GM23338 (cell line): ENCODE measurements around the gene RHOH. TPM values are rescaled to one million over a fixed set of nuclear protein-coding genes. Genes with fewer than 3 reads are reported as not detected.
A peak's percentile ranks its signal among the peaks of the same experiment; 100 is the strongest.

Experiments used
- ATAC-seq: fragments of 200-7000 bp; cut with Tn5 transposase; 3 replicates; pipeline ENCODE4 v1.9.1; 2020
- DNase-seq: peaks from one replicate; pipeline ENCODE4 v3.0.0-alpha.2; 2015; ENCODE audit warnings: low spot score
- H2AFZ ChIP-seq: fragments of 200-600 bp; sonication (generic); 2 replicates; pipeline ENCODE4 v1.8.0; 2016; ENCODE audit warnings: antibody characterized with exemption, mild to moderate bottlenecking, moderate library complexity
- H3F3A ChIP-seq: fragments of 200-600 bp; sonication (generic); replicated peaks from 2 replicates; pipeline ENCODE4 v1.8.0; 2017; ENCODE audit warnings: antibody characterized with exemption, mixed run types, low read depth
- H3K27ac ChIP-seq: fragments of 200-600 bp; sonication (generic); 2 replicates; pipeline ENCODE4 v1.6.1; 2016; ENCODE audit warnings: low read depth
- H3K27me3 ChIP-seq: fragments of 200-600 bp; sonication (generic); 2 replicates; pipeline ENCODE4 v1.8.0; 2016; ENCODE audit warnings: mild to moderate bottlenecking, mixed run types, moderate library complexity; ENCODE audit not compliant: insufficient read depth
- H3K36me3 ChIP-seq: fragments of 200-600 bp; sonication (generic); 2 replicates; pipeline ENCODE4 v1.8.0; 2016; ENCODE audit warnings: mild to moderate bottlenecking; ENCODE audit not compliant: insufficient read depth
- H3K4me1 ChIP-seq: fragments of 200-600 bp; sonication (generic); 2 replicates; pipeline ENCODE4 v1.8.0; 2016; ENCODE audit warnings: mild to moderate bottlenecking, moderate library complexity; ENCODE audit not compliant: insufficient read depth
- H3K4me2 ChIP-seq: fragments of 200-600 bp; sonication (generic); 2 replicates; pipeline ENCODE4 v1.7.1; 2017; ENCODE audit warnings: mixed run types
- H3K4me3 ChIP-seq: fragments of 200-600 bp; sonication (generic); 2 replicates; pipeline ENCODE4 v1.6.1; 2016; ENCODE audit warnings: mixed run types
- H3K79me2 ChIP-seq: fragments of 200-600 bp; sonication (generic); replicated peaks from 2 replicates; pipeline ENCODE4 v1.8.0; 2017; ENCODE audit warnings: mild to moderate bottlenecking; ENCODE audit not compliant: insufficient read depth
- H3K9me2 ChIP-seq: fragments of 200-600 bp; sonication (generic); 2 replicates; pipeline ENCODE4 v1.8.0; 2017; ENCODE audit not compliant: insufficient read depth
- H4K20me1 ChIP-seq: fragments of 200-600 bp; sonication (generic); replicated peaks from 2 replicates; pipeline ENCODE4 v1.8.0; 2017; ENCODE audit warnings: mild to moderate bottlenecking; ENCODE audit not compliant: insufficient read depth
- H3K27ac Mint-ChIP-seq: 2 replicates; pipeline ENCODE4 v1.8.0; 2020; ENCODE audit warnings: inconsistent platforms, mild to moderate bottlenecking, moderate library complexity, mixed read lengths
- H3K27me3 Mint-ChIP-seq: 3 replicates; pipeline ENCODE4 v1.8.0; 2022; ENCODE audit warnings: low read depth, mild to moderate bottlenecking, moderate library complexity, mixed read lengths, inconsistent platforms; ENCODE audit not compliant: insufficient read depth, poor library complexity
- H3K36me3 Mint-ChIP-seq: 3 replicates; pipeline ENCODE4 v1.8.0; 2021; ENCODE audit warnings: low read depth, mild to moderate bottlenecking, inconsistent platforms, moderate library complexity, mixed read lengths
- H3K4me1 Mint-ChIP-seq: 3 replicates; pipeline ENCODE4 v1.8.0; 2020; ENCODE audit warnings: mild to moderate bottlenecking, inconsistent platforms, mixed read lengths
- H3K4me3 Mint-ChIP-seq: 3 replicates; pipeline ENCODE4 v1.8.0; 2021; ENCODE audit warnings: moderate library complexity, mild to moderate bottlenecking, inconsistent platforms, mixed read lengths
- H3K9me3 Mint-ChIP-seq: 3 replicates; pipeline ENCODE4 v1.8.0; 2020; ENCODE audit warnings: moderate library complexity, mild to moderate bottlenecking, inconsistent platforms, mixed read lengths
- CREB1 ChIP-seq: fragments of 250-450 bp; sonication (Bioruptor Pico); IDR thresholded peaks from 2 replicates; pipeline ENCODE4 v1.5.0; 2020; ENCODE audit warnings: low read depth, mild to moderate bottlenecking, moderate library complexity
- EZH2 ChIP-seq: fragments of 200-600 bp; sonication (generic); IDR thresholded peaks from one replicate; pipeline ENCODE4 v1.8.0; 2017; ENCODE audit warnings: antibody characterized with exemption, mild to moderate bottlenecking, low read depth; ENCODE audit not compliant: unreplicated experiment
- EZH2phosphoT487 ChIP-seq: fragments of 200-600 bp; sonication (generic); IDR thresholded peaks from one replicate; pipeline ENCODE4 v1.8.1; 2018; ENCODE audit warnings: antibody characterized with exemption; ENCODE audit not compliant: unreplicated experiment
- JUNB ChIP-seq: IDR thresholded peaks from one replicate; pipeline ENCODE4 v1.6.1; 2016; ENCODE audit warnings: antibody characterized with exemption; ENCODE audit not compliant: unreplicated experiment
- NANOG ChIP-seq: IDR thresholded peaks from 2 replicates; pipeline ENCODE4 v1.6.1; 2016; ENCODE audit warnings: antibody characterized with exemption, borderline replicate concordance
- POLR2AphosphoS5 ChIP-seq: IDR thresholded peaks from 2 replicates; pipeline ENCODE4 v1.6.1; 2016; ENCODE audit warnings: antibody characterized with exemption, low read depth
- STAT1 ChIP-seq: IDR thresholded peaks from one replicate; pipeline ENCODE4 v1.6.1; 2016; ENCODE audit warnings: antibody characterized with exemption; ENCODE audit not compliant: unreplicated experiment
- ZNF114 ChIP-seq: fragments of 250-450 bp; sonication (Bioruptor Pico); IDR thresholded peaks from 2 replicates; pipeline ENCODE4 v1.5.0; 2020; ENCODE audit warnings: mild to moderate bottlenecking, moderate library complexity
- ZNF331 ChIP-seq: fragments of 250-450 bp; sonication (Bioruptor Pico); IDR thresholded peaks from 2 replicates; pipeline ENCODE4 v1.5.0; 2020; ENCODE audit warnings: low read depth, mild to moderate bottlenecking, moderate library complexity
- polyA plus RNA-seq: library from polyadenylated mRNA; unstranded; fragments of >200 nt; fragmentation: Nextera tagmentation; extraction: Ambion mirVana; gene quantifications from 2 replicates; pipeline ENCODE4 v1.2.1, GENCODE V29; 2016
- total RNA-seq: library from RNA; depleted of rRNA; stranded (reverse); fragments of >200 nt; shearing (Covaris generic); gene quantifications from 2 replicates; pipeline ENCODE4 v1.2.3, GENCODE V29; 2014
- TF ChIP-seq, protein P1 (sequence below): IDR thresholded peaks from 2 replicates; pipeline ENCODE4 v1.6.1; 2016; ENCODE audit warnings: antibody characterized with exemption
- TF ChIP-seq, protein P2 (sequence below): IDR thresholded peaks from one replicate; pipeline ENCODE4 v1.6.1; 2018; ENCODE audit warnings: antibody characterized with exemption; ENCODE audit not compliant: unreplicated experiment
- TF ChIP-seq, protein P3 (sequence below): fragments of 250-450 bp; sonication (Bioruptor Pico); IDR thresholded peaks from 2 replicates; pipeline ENCODE4 v1.5.0; 2020; ENCODE audit warnings: mild to moderate bottlenecking, moderate library complexity
- TF ChIP-seq, protein P4 (sequence below), 2 experiments: fragments of 200-600 bp in 1 of 2; sonication (generic) in 1 of 2; conservative IDR thresholded peaks; 2 replicates each; pipeline versions ENCODE4 v1.5.1 to v1.6.1; 2016 to 2017; ENCODE audit warnings: antibody characterized with exemption in 2 of 2, low read depth in 2 of 2, mild to moderate bottlenecking in 2 of 2, moderate library complexity in 1 of 2

Gene RHOH
- total and polyA plus RNA-seq, 2 experiments from 2014 or later: 2.2 to 3.7 TPM

DNA sequence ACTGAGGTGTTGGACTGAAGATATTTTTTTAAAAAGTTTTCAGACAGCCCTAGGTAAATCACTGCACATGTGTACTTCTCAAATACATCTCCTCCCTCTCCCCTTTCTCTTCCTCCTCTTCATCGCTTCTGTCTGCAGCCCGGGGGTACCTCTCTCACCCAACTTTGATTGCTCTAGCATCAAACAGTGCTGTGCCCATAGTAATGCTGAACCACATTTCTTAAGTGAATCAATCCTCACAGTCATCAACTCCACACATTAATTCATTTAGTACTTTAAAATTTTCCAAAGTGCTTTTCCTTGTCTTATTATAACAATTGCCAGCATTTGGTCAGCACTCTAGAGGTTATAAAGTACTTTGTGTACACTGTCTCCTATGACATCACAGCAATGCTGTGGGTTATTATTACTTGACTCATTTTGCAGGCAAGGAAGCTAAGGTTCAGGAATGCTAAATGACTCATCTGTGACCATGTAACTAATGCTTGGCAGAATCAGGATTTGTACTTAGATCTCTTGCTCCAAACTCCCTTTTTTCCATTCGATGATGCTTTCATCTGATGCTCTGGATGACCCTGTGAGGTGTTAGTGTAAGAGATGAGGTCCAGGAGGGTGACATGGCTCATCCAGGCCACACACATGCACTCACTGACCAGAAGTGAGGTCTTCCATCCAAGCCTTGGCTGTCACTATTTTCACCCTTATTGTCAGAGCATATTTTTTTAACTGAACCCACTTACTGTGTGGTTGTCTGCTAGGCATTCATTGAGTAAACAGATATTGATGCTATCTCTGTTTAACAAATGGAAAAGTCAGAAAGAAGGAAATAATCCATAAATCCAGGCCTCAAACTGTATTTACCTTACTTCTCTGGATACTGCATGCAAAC is 58.8 kb downstream of the RHOH start:
- Histone ChIP-seq H3K9me2 (no peaks in the 10 kb centered on the region), H3F3A (no peaks in the 10 kb centered on the region), H2AFZ (peak overlapping the region; percentile 88; the same call in 1 of the 2 replicates), H3K79me2 (no peaks in the 10 kb centered on the region), H3K4me3 (no peak overlapping the region), H3K27ac (no peak overlapping the region), H3K4me2 (no peak overlapping the region), H3K4me1 (0 out of 2 replicates have a peak, but pooled peaks cover 5% of the 10 kb centered on the region), H3K36me3 (no peaks in the 10 kb centered on the region), H3K27me3 (no peaks in the 10 kb centered on the region), H4K20me1 (no peaks in the 10 kb centered on the region)
- DNase-seq (no peak), ATAC-seq (no peak)
- no peak overlapping the region for H3K4me3 Mint-ChIP-seq
- H3K9me3 Mint-ChIP-seq: peaks cover 2% of the 10 kb centered on the region; the same call in 1 of the 3 replicates
- H3K27me3 Mint-ChIP-seq: no peaks in the 10 kb centered on the region
- H3K27ac Mint-ChIP-seq: no peak overlapping the region
- peaks cover 12% of the 10 kb centered on the region; the same call in 2 of the 3 replicates for H3K4me1 Mint-ChIP-seq
- H3K36me3 Mint-ChIP-seq: no peaks in the 10 kb centered on the region
- TF ChIP-seq, protein P1, sequence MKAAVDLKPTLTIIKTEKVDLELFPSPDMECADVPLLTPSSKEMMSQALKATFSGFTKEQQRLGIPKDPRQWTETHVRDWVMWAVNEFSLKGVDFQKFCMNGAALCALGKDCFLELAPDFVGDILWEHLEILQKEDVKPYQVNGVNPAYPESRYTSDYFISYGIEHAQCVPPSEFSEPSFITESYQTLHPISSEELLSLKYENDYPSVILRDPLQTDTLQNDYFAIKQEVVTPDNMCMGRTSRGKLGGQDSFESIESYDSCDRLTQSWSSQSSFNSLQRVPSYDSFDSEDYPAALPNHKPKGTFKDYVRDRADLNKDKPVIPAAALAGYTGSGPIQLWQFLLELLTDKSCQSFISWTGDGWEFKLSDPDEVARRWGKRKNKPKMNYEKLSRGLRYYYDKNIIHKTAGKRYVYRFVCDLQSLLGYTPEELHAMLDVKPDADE: no peak
- no peak for TF ChIP-seq CREB1 (CRISPR knock-in tag)
- TF ChIP-seq EZH2phosphoT487: no peak
- TF ChIP-seq ZNF331 (CRISPR knock-in tag): no peak
- TF ChIP-seq POLR2AphosphoS5: no peak
- TF ChIP-seq, protein P2, sequence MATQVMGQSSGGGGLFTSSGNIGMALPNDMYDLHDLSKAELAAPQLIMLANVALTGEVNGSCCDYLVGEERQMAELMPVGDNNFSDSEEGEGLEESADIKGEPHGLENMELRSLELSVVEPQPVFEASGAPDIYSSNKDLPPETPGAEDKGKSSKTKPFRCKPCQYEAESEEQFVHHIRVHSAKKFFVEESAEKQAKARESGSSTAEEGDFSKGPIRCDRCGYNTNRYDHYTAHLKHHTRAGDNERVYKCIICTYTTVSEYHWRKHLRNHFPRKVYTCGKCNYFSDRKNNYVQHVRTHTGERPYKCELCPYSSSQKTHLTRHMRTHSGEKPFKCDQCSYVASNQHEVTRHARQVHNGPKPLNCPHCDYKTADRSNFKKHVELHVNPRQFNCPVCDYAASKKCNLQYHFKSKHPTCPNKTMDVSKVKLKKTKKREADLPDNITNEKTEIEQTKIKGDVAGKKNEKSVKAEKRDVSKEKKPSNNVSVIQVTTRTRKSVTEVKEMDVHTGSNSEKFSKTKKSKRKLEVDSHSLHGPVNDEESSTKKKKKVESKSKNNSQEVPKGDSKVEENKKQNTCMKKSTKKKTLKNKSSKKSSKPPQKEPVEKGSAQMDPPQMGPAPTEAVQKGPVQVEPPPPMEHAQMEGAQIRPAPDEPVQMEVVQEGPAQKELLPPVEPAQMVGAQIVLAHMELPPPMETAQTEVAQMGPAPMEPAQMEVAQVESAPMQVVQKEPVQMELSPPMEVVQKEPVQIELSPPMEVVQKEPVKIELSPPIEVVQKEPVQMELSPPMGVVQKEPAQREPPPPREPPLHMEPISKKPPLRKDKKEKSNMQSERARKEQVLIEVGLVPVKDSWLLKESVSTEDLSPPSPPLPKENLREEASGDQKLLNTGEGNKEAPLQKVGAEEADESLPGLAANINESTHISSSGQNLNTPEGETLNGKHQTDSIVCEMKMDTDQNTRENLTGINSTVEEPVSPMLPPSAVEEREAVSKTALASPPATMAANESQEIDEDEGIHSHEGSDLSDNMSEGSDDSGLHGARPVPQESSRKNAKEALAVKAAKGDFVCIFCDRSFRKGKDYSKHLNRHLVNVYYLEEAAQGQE: no peak
- TF ChIP-seq JUNB: no peak
- TF ChIP-seq, protein P3, sequence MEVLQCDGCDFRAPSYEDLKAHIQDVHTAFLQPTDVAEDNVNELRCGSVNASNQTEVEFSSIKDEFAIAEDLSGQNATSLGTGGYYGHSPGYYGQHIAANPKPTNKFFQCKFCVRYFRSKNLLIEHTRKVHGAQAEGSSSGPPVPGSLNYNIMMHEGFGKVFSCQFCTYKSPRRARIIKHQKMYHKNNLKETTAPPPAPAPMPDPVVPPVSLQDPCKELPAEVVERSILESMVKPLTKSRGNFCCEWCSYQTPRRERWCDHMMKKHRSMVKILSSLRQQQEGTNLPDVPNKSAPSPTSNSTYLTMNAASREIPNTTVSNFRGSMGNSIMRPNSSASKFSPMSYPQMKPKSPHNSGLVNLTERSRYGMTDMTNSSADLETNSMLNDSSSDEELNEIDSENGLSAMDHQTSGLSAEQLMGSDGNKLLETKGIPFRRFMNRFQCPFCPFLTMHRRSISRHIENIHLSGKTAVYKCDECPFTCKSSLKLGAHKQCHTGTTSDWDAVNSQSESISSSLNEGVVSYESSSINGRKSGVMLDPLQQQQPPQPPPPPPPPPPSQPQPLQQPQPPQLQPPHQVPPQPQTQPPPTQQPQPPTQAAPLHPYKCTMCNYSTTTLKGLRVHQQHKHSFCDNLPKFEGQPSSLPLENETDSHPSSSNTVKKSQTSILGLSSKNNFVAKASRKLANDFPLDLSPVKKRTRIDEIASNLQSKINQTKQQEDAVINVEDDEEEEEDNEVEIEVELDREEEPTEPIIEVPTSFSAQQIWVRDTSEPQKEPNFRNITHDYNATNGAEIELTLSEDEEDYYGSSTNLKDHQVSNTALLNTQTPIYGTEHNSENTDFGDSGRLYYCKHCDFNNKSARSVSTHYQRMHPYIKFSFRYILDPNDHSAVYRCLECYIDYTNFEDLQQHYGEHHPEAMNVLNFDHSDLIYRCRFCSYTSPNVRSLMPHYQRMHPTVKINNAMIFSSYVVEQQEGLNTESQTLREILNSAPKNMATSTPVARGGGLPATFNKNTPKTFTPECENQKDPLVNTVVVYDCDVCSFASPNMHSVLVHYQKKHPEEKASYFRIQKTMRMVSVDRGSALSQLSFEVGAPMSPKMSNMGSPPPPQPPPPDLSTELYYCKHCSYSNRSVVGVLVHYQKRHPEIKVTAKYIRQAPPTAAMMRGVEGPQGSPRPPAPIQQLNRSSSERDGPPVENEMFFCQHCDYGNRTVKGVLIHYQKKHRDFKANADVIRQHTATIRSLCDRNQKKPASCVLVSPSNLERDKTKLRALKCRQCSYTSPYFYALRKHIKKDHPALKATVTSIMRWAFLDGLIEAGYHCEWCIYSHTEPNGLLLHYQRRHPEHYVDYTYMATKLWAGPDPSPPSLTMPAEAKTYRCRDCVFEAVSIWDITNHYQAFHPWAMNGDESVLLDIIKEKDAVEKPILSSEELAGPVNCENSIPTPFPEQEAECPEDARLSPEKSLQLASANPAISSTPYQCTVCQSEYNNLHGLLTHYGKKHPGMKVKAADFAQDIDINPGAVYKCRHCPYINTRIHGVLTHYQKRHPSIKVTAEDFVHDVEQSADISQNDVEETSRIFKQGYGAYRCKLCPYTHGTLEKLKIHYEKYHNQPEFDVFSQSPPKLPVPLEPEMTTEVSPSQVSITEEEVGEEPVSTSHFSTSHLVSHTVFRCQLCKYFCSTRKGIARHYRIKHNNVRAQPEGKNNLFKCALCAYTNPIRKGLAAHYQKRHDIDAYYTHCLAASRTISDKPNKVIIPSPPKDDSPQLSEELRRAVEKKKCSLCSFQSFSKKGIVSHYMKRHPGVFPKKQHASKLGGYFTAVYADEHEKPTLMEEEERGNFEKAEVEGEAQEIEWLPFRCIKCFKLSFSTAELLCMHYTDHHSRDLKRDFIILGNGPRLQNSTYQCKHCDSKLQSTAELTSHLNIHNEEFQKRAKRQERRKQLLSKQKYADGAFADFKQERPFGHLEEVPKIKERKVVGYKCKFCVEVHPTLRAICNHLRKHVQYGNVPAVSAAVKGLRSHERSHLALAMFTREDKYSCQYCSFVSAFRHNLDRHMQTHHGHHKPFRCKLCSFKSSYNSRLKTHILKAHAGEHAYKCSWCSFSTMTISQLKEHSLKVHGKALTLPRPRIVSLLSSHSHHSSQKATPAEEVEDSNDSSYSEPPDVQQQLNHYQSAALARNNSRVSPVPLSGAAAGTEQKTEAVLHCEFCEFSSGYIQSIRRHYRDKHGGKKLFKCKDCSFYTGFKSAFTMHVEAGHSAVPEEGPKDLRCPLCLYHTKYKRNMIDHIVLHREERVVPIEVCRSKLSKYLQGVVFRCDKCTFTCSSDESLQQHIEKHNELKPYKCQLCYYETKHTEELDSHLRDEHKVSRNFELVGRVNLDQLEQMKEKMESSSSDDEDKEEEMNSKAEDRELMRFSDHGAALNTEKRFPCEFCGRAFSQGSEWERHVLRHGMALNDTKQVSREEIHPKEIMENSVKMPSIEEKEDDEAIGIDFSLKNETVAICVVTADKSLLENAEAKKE (CRISPR knock-in tag): no peak
- TF ChIP-seq, protein P4, sequence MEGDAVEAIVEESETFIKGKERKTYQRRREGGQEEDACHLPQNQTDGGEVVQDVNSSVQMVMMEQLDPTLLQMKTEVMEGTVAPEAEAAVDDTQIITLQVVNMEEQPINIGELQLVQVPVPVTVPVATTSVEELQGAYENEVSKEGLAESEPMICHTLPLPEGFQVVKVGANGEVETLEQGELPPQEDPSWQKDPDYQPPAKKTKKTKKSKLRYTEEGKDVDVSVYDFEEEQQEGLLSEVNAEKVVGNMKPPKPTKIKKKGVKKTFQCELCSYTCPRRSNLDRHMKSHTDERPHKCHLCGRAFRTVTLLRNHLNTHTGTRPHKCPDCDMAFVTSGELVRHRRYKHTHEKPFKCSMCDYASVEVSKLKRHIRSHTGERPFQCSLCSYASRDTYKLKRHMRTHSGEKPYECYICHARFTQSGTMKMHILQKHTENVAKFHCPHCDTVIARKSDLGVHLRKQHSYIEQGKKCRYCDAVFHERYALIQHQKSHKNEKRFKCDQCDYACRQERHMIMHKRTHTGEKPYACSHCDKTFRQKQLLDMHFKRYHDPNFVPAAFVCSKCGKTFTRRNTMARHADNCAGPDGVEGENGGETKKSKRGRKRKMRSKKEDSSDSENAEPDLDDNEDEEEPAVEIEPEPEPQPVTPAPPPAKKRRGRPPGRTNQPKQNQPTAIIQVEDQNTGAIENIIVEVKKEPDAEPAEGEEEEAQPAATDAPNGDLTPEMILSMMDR (conservative IDR thresholded peaks at IDR 0.05; ENCODE audit: low read depth in 2 of 2): no peak
- no peak for TF ChIP-seq EZH2
- no peak for TF ChIP-seq STAT1
- TF ChIP-seq NANOG: no peak
- TF ChIP-seq ZNF114 (CRISPR knock-in tag): no peak
